B cell (primary cell): ENCODE measurements around the gene DYRK1A. TPM values are rescaled to one million over a fixed set of nuclear protein-coding genes. Genes with fewer than 3 reads are reported as not detected.

Experiments
- ATAC-seq: fragments of 200-7000 bp; cut with Tn5 transposase; one replicate; pipeline ENCODE4 v1.10.0; 2021; ENCODE audit warnings: low read depth, mild to moderate bottlenecking, moderate number of reproducible peaks, moderate library complexity
- CTCF ChIA-PET: fragments of 350-600 bp; sonication (Branson Sonifier 250); formaldehyde crosslinking; loops from one replicate; lab custom pipeline; 2021; ENCODE audit warnings: antibody characterized with exemption, inconsistent platforms; lab: Charles Lee
- POLR2A ChIA-PET: fragments of 350-600 bp; sonication (Branson Sonifier 250); formaldehyde crosslinking; loops from one replicate; lab custom pipeline; 2021; ENCODE audit warnings: antibody characterized with exemption; lab: Charles Lee
- DNase-seq: peaks from one replicate; pipeline ENCODE4 v3.0.0; 2013
- H2AFZ ChIP-seq: 2 replicates; pipeline ENCODE4 v1.6.1; 2012; ENCODE audit warnings: mild to moderate bottlenecking, low read depth, low read length; ENCODE audit not compliant: insufficient read depth, poor library complexity, severe bottlenecking
- H3K27ac ChIP-seq, 2 donors: 1 replicate in 1 of 2; 2 replicates in 1 of 2; pipeline ENCODE4 v1.5.1; 2012 to 2013; ENCODE audit warnings: low read length in 2 of 2, mild to moderate bottlenecking in 2 of 2, moderate library complexity in 1 of 2
- H3K27me3 ChIP-seq, 4 experiments: fragments of 200-600 bp in 1 of 4; sonication (generic) in 1 of 4; replicated peaks in 1 of 4; 1 replicate in 2 of 4; 2 replicates in 2 of 4; pipeline versions ENCODE4 v1.6.1 to v1.7.0; 2013 to 2016; ENCODE audit warnings: low read length in 3 of 4, mild to moderate bottlenecking in 2 of 4, mixed read lengths in 1 of 4, moderate library complexity in 1 of 4; ENCODE audit not compliant: insufficient read depth in 4 of 4, control insufficient read depth in 3 of 4; ENCODE audit errors: control extremely low read depth in 1 of 4
- H3K36me3 ChIP-seq, 2 experiments: replicated peaks in 1 of 2; 1 replicate in 1 of 2; 2 replicates in 1 of 2; pipeline versions ENCODE4 v1.6.1 to v1.7.1; 2013; ENCODE audit warnings: low read length in 1 of 2; ENCODE audit not compliant: insufficient read depth in 2 of 2, control insufficient read depth in 1 of 2; ENCODE audit errors: control extremely low read depth in 1 of 2, extremely low read depth in 1 of 2
- H3K4me1 ChIP-seq, 2 donors: fragments of 200-600 bp in 1 of 2; sonication (generic) in 1 of 2; 1 replicate in 1 of 2; 2 replicates in 1 of 2; pipeline versions ENCODE4 v1.5.1 to v1.6.1; 2013 to 2017; ENCODE audit warnings: low read length in 2 of 2; ENCODE audit not compliant: control insufficient read depth in 2 of 2, insufficient read depth in 2 of 2
- H3K4me2 ChIP-seq: replicated peaks from 2 replicates; pipeline ENCODE3; 2012; ENCODE audit warnings: mild to moderate bottlenecking, low read depth, low read length; ENCODE audit not compliant: poor library complexity, severe bottlenecking
- H3K4me3 ChIP-seq, 5 experiments: fragments of 200-600 bp in 1 of 5; sonication (generic) in 1 of 5; 1 replicate in 3 of 5; 2 replicates in 2 of 5; pipeline versions ENCODE4 v1.5.1 to v1.7.0; 2011 to 2016; ENCODE audit warnings: low read length in 4 of 5, mild to moderate bottlenecking in 4 of 5, low read depth in 2 of 5, control low read depth in 1 of 5, moderate library complexity in 1 of 5; ENCODE audit not compliant: insufficient read depth in 1 of 5; ENCODE audit errors: control extremely low read depth in 1 of 5, extremely low read depth in 1 of 5
- H3K79me2 ChIP-seq: fragments of 200-600 bp; sonication (generic); one replicate; pipeline ENCODE4 v1.6.0; 2016; ENCODE audit warnings: low read length; ENCODE audit not compliant: control insufficient read depth, insufficient read depth
- H3K9ac ChIP-seq: fragments of 200-600 bp; sonication (generic); 2 replicates; pipeline ENCODE4 v1.6.1; 2017; ENCODE audit warnings: mild to moderate bottlenecking, low read length, moderate library complexity
- H3K9me3 ChIP-seq, 3 donors: one replicate each; pipeline versions ENCODE4 v1.6.1 to v1.7.1; 2013; ENCODE audit warnings: low read length in 2 of 3; ENCODE audit not compliant: control insufficient read depth in 2 of 3, insufficient read depth in 1 of 3; ENCODE audit errors: control extremely low read depth in 1 of 3
- H4K20me1 ChIP-seq: 2 replicates; pipeline ENCODE4 v1.6.0; 2012; ENCODE audit warnings: mild to moderate bottlenecking, low read length; ENCODE audit not compliant: insufficient read depth, control insufficient read depth, poor library complexity, severe bottlenecking
- H3K27ac Mint-ChIP-seq: one replicate; pipeline ENCODE4 v1.8.0; 2021; ENCODE audit warnings: mixed read lengths
- H3K27me3 Mint-ChIP-seq: one replicate; pipeline ENCODE4 v1.8.0; 2021; ENCODE audit warnings: mixed read lengths
- H3K4me1 Mint-ChIP-seq: one replicate; pipeline ENCODE4 v1.8.0; 2021; ENCODE audit warnings: mixed read lengths
- H3K4me3 Mint-ChIP-seq: one replicate; pipeline ENCODE4 v1.8.0; 2021; ENCODE audit warnings: mixed read lengths
- H3K9me3 Mint-ChIP-seq: one replicate; pipeline ENCODE4 v1.8.0; 2022; ENCODE audit warnings: mixed read lengths; ENCODE audit not compliant: insufficient read depth
- CTCF ChIP-seq: fragments of 200-600 bp; IDR thresholded peaks from one replicate; pipeline ENCODE4 v1.8.0; 2022; ENCODE audit warnings: antibody characterized with exemption, mild to moderate bottlenecking
- EZH2 ChIP-seq: IDR thresholded peaks from 2 replicates; pipeline ENCODE4 v1.6.1; 2012; ENCODE audit warnings: borderline replicate concordance, low read depth, mild to moderate bottlenecking, moderate library complexity, low read length; ENCODE audit not compliant: insufficient read depth, poor library complexity, severe bottlenecking
- WGBS: methylation state at CpG from one replicate; pipeline ENCODE4 v1.1.5; 2013; ENCODE audit warnings: missing lambda C conversion rate; ENCODE audit not compliant: insufficient coverage; 5-methylcytosine and 5-hydroxymethylcytosine counted together
- intact Hi-C: fragments of 100-400 bp; cut with micrococcal nuclease; formaldehyde crosslinking; loops from one replicate; pipeline ENCODE4 v1.10.0; 2022
- polyA plus RNA-seq: library from polyadenylated mRNA; depleted of rRNA; stranded (reverse); fragments of >200 nt; gene quantifications from 2 replicates; pipeline ENCODE4 v1.2.3, GENCODE V29; 2012
- total RNA-seq, 2 donors: library from RNA; stranded (reverse); fragments of 120-200 nt in 1 of 2; gene quantifications; 1 replicate in 1 of 2; 2 replicates in 1 of 2; pipeline versions ENCODE4 v1.2.3 to v1.2.4, GENCODE V29; 2013 to 2022

DYRK1A gene
- total and polyA plus RNA-seq, 2 donors (not counting 1 experiment from before 2014, with no cell fraction given), result 46.6 to 147 TPM

GRCh38 chr21:37391666-37392065, 25.1 kb downstream of the DYRK1A start:
- Mint-ChIP-seq H3K27me3 (no peaks in the 10 kb centered on the region), H3K27ac (no peak overlapping the region), H3K4me1 (peaks cover 80% of the 10 kb centered on the region), H3K9me3 (no peaks in the 10 kb centered on the region), H3K4me3 (no peak overlapping the region)
- H3K36me3 ChIP-seq, result peaks cover 0 to 8% of the 10 kb centered on the region in 2 experiments
- peaks cover 58 to 64% of the 10 kb centered on the region in 2 donors for H3K4me1 ChIP-seq
- no peak for DNase-seq
- peak overlapping the region; percentile 9 for H3K4me2 ChIP-seq
- H2AFZ ChIP-seq, result no peak overlapping the region
- ChIA-PET POLR2A (no interaction called here), CTCF (interaction anchor here (0.7 kb wide), 1 partner anchor 17 kb away, joined by 3 read pairs; no protein-coding TSS in a partner anchor)
- H3K27me3 ChIP-seq, result no peaks in the 10 kb centered on the region
- intact Hi-C loops, result no loop called here
- no peak for ATAC-seq
- no peak overlapping the region for H3K4me3 ChIP-seq
- no peaks in the 10 kb centered on the region for H3K9me3 ChIP-seq
- 100% methylated on average over 1 of the region's 3 CpGs for WGBS
- no peak for TF ChIP-seq EZH2
- TF ChIP-seq CTCF, result no peak
- peaks cover 97% of the 10 kb centered on the region for H4K20me1 ChIP-seq
- H3K27ac ChIP-seq, result no peak overlapping the region
- no peak overlapping the region for H3K9ac ChIP-seq
- peaks cover 99% of the 10 kb centered on the region for H3K79me2 ChIP-seq

GRCh38 chr21:37392441-37392840, 25.9 kb downstream of the DYRK1A start:
- intact Hi-C loops, result no loop called here
- ChIA-PET POLR2A (no interaction called here), CTCF (no interaction called here)
- H3K9me3 ChIP-seq, result no peaks in the 10 kb centered on the region
- H3K4me3 ChIP-seq, result no peak overlapping the region
- no peaks in the 10 kb centered on the region for H3K9me3 Mint-ChIP-seq
- no peaks in the 10 kb centered on the region for H3K27me3 ChIP-seq
- H3K4me3 Mint-ChIP-seq, result no peak overlapping the region
- peaks cover 97% of the 10 kb centered on the region for H4K20me1 ChIP-seq
- no peak overlapping the region for H2AFZ ChIP-seq
- H3K79me2 ChIP-seq, result peaks cover 99% of the 10 kb centered on the region
- H3K27ac Mint-ChIP-seq, result no peak overlapping the region
- H3K36me3 ChIP-seq, result peaks cover 0 to 8% of the 10 kb centered on the region in 2 experiments
- peaks cover 81% of the 10 kb centered on the region for H3K4me1 Mint-ChIP-seq
- TF ChIP-seq EZH2 (no peak), CTCF (no peak)
- DNase-seq, result no peak
- no peak for ATAC-seq
- H3K4me2 ChIP-seq, result peak overlapping the region; percentile 5
- WGBS, result 90% methylated on average over 4 of the region's 4 CpGs
- no peak overlapping the region for H3K9ac ChIP-seq
- no peaks in the 10 kb centered on the region for H3K27me3 Mint-ChIP-seq
- no peak overlapping the region for H3K27ac ChIP-seq
- peaks cover 61 to 67% of the 10 kb centered on the region in 2 donors for H3K4me1 ChIP-seq
